ENCODE measurements around the gene VIT.

DNA sequence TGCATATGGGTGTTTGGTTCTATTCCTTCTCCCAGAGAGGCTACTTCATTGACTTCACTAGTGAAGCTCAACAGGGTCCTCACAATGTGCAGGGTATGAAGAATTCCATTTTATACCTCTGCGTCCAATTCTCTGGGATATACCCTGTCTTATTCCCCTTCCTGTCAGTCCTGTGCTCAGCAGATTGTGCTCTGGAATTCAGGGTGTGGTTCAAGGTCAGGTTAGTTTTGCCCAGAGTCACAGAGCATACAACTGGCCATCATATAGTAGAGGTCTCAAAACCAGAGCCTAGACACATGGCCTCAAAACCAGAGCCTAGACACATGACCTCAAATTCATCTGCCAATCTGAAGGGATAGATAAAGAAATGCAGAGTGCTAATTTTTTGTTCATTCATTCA is 38.8 kb upstream of the VIT start:
- TF ChIP-seq POLR2A (IDR thresholded peaks at IDR 0.05) (no peak), CTCF (IDR thresholded peaks at IDR 0.05) (no peak)

All from Peyer's patch (tissue), 4 donors.